Fibroblast of the aortic adventitia (primary cell): Measurements from ENCODE around the gene SRC. TPM values are rescaled to one million over a fixed set of nuclear protein-coding genes. Genes with fewer than 3 reads are reported as not detected.

Experiments
- DNase-seq: peaks from one replicate; pipeline ENCODE4 v3.0.0-alpha.2; 2010; ENCODE audit warnings: low read depth
- H3K4me3 ChIP-seq: 2 replicates; pipeline ENCODE4 v1.5.1; 2011; ENCODE audit warnings: low read depth, mild to moderate bottlenecking, control low read depth, low read length, moderate library complexity
- total RNA-seq: library from RNA; depleted of rRNA; stranded (reverse); fragments of >200 nt; gene quantifications from 2 replicates; pipeline ENCODE4 v1.2.3, GENCODE V29; 2012; ENCODE audit warnings: low replicate concordance
- TF ChIP-seq, protein P1 (sequence below): IDR thresholded peaks from 2 replicates; pipeline ENCODE4 v1.5.1; 2011; ENCODE audit warnings: mild to moderate bottlenecking, low read length, control low read depth, inconsistent platforms; ENCODE audit not compliant: insufficient read depth

The SRC gene
- total RNA-seq, 1 donor, result 19.1 TPM

- no peak overlapping the region for H3K4me3 ChIP-seq
- DNase-seq, result no peak
- TF ChIP-seq, protein P1, sequence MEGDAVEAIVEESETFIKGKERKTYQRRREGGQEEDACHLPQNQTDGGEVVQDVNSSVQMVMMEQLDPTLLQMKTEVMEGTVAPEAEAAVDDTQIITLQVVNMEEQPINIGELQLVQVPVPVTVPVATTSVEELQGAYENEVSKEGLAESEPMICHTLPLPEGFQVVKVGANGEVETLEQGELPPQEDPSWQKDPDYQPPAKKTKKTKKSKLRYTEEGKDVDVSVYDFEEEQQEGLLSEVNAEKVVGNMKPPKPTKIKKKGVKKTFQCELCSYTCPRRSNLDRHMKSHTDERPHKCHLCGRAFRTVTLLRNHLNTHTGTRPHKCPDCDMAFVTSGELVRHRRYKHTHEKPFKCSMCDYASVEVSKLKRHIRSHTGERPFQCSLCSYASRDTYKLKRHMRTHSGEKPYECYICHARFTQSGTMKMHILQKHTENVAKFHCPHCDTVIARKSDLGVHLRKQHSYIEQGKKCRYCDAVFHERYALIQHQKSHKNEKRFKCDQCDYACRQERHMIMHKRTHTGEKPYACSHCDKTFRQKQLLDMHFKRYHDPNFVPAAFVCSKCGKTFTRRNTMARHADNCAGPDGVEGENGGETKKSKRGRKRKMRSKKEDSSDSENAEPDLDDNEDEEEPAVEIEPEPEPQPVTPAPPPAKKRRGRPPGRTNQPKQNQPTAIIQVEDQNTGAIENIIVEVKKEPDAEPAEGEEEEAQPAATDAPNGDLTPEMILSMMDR, result no peak
Observed at GRCh38 chr20:37328149-37328945, 17.6 kb upstream of the SRC start.

DNA sequence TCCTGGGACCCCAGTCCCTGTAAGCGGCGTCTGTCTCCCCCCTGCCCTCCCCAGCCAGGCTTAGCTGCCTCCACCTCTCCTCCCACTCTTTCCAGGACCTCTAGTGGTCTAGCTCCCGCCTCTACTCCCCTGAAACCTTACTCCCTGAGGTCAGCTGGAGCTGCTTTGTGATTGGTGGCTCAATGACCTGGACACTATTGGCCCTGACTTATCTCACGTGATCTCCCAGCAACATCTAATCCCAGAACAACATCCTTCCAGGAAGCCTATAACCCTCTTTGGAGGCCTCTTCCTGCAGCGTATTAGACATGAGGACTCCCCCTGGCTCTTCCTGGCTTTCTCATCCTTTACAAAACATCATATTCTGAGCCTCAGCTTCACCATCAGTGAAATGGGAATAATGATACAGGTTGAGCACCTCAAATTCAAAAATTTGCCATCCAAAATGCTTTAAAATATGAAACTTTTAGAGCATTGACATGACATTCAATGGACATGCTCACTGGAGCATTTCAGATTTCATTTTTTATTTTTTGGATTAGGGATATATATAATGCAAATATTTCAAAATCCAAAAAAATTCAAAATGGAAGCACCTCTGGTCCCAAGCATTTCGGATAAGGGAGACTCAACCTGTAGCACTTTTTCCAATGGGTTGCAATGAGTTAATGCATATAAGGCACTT is 16.3 kb upstream of the SRC start:
- no peak overlapping the region for H3K4me3 ChIP-seq
- no peak for DNase-seq
- TF ChIP-seq, protein P1, result no peak

GRCh38 chr20:37330316-37330715 is 15.6 kb upstream of the SRC start:
- no peak overlapping the region for H3K4me3 ChIP-seq
- DNase-seq, result no peak
- TF ChIP-seq, protein P1, result no peak

GRCh38 chr20:37331060-37331857 is 14.7 kb upstream of the SRC start:
- no peak for DNase-seq
- no peak overlapping the region for H3K4me3 ChIP-seq
- TF ChIP-seq, protein P1, result no peak

DNA sequence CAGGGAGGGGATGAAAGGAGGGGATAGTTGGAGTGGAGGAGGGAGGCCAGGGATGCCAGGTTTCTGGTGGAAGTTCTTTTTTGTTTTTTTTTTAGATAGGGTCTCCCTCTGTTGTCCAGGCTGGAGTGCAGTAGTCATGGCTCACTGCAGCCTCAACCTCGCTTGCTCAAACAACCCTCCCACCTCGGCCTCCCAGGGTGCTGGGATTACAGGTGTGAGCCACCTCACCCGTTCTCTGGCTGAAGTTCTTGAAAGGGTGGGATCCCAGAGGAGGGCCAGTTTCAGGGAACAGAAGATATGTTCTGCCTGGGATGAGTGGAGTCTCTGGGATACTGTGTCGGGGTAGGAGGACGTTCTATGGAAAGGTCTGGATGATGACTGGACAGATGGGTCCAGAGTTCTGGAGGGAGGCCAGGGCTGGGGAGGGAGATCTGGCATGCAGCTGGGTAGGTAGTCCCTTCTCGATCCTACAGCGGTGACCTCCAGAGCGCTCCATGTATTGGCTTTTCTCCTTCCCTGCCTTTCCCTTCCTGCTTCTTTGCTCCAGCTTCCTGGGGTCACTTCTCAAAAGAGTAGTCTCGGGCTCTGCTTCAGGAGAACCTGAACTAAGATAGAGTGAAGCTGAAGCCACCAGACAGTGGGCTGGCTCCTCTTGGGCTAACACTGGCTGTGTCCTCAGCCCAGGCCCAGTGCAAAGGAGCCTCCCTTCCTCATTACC is 12.7 kb upstream of the SRC start:
- no peak overlapping the region for H3K4me3 ChIP-seq
- DNase-seq, result no peak
- TF ChIP-seq, protein P1, result no peak

GRCh38 chr20:37333848-37334318 is 12.1 kb upstream of the SRC start:
- TF ChIP-seq, protein P1, result no peak
- DNase-seq, result no peak
- H3K4me3 ChIP-seq, result no peak overlapping the region
